A549 (cell line): ENCODE results near the gene CHST2.

Source experiments
- BHLHE40 ChIP-seq: IDR thresholded peaks from 2 replicates; pipeline ENCODE4 v1.6.1; 2012; ENCODE audit warnings: low read depth, low read length, inconsistent platforms
- CBX8 ChIP-seq: fragments of 200-600 bp; sonication (generic); IDR thresholded peaks from 2 replicates; pipeline ENCODE4 v1.6.1; 2016
- EP300 ChIP-seq, 2 experiments: fragments of >200 bp; sonication (Bioruptor Twin); formaldehyde crosslinking; IDR thresholded peaks; 2 replicates in 1 of 2; 3 replicates in 1 of 2; pipeline ENCODE4 v1.6.1; 2016 to 2017
- KDM1A ChIP-seq: fragments of 200-600 bp; sonication (generic); IDR thresholded peaks from 2 replicates; pipeline ENCODE4 v1.6.1; 2016; ENCODE audit warnings: low read depth, mild to moderate bottlenecking
- NFE2L2 ChIP-seq: fragments of 150-350 bp; conservative IDR thresholded peaks from 2 replicates; pipeline ENCODE4 v1.6.1; 2014; ENCODE audit warnings: low read length
- PHF8 ChIP-seq: fragments of 200-600 bp; sonication (generic); IDR thresholded peaks from 2 replicates; pipeline ENCODE4 v1.6.1; 2016; ENCODE audit warnings: low read depth, mild to moderate bottlenecking, antibody characterized with exemption, moderate library complexity, borderline replicate concordance
- POLR2A ChIP-seq: IDR thresholded peaks from 2 replicates; pipeline ENCODE4 v1.6.1; 2012; ENCODE audit warnings: mild to moderate bottlenecking, low read length
- RFX5 ChIP-seq: fragments of 450-650 bp; IDR thresholded peaks from 2 replicates; pipeline ENCODE4 v1.7.1; 2014; ENCODE audit warnings: antibody characterized with exemption, mild to moderate bottlenecking, moderate library complexity
- SREBF2 ChIP-seq: fragments of 450-650 bp; IDR thresholded peaks from 2 replicates; pipeline ENCODE4 v1.6.1; 2014; ENCODE audit warnings: mild to moderate bottlenecking, moderate library complexity
- TP53 ChIP-seq: fragments of 250-450 bp; sonication (Bioruptor Pico); IDR thresholded peaks from 2 replicates; pipeline ENCODE4 v1.5.0; 2021; ENCODE audit warnings: mild to moderate bottlenecking, moderate library complexity
- TF ChIP-seq, protein P1 (sequence below): fragments of >200 bp; sonication (Bioruptor Twin); formaldehyde crosslinking; IDR thresholded peaks from 3 replicates; pipeline ENCODE4 v1.5.1; 2016
- TF ChIP-seq, protein P2 (sequence below): fragments of >200 bp; sonication (Bioruptor Twin); formaldehyde crosslinking; IDR thresholded peaks from 3 replicates; pipeline ENCODE4 v1.6.1; 2016

DNA sequence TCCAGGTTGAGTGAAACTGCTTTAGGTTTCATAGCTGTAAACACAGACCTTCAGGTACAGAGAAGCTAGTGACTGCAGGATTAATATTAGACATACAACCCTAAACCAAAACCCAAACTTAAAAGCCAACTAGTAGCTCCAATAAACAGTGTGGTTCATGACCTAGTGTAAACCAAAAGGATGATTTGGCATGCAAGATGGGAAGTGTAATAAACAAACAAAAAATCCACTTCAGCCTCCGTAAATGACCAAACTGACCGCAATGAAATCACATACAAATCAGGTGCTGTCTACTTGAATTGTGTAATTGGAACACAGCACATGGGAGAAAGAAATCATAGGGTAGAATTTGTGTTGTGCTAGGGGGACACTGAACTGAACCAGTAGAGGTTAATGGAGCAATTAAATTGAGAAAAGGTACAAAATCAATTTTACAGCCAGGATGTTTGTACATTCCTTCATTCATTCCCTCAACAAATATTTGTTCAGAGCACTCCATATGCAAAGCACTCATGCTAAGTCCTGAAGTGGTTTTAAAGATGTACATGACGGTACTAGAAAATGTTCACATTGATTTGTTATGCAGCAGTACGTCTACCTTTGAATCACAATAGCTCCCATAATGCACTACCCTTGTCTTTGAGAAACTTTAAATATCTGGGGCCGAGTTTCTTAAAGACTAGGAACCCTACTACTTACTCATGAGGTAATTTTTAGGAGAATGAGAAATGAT is 21.4 kb upstream of the CHST2 start:
- TF ChIP-seq POLR2A (no peak), RFX5 (no peak), EP300 (IDR thresholded peaks at IDR 0.05) (no peak), TP53 (CRISPR knock-in tag) (no peak), NFE2L2 (no peak), BHLHE40 (no peak), KDM1A (no peak), SREBF2 (no peak), PHF8 (no peak), CBX8 (no peak)
- TF ChIP-seq, protein P1, sequence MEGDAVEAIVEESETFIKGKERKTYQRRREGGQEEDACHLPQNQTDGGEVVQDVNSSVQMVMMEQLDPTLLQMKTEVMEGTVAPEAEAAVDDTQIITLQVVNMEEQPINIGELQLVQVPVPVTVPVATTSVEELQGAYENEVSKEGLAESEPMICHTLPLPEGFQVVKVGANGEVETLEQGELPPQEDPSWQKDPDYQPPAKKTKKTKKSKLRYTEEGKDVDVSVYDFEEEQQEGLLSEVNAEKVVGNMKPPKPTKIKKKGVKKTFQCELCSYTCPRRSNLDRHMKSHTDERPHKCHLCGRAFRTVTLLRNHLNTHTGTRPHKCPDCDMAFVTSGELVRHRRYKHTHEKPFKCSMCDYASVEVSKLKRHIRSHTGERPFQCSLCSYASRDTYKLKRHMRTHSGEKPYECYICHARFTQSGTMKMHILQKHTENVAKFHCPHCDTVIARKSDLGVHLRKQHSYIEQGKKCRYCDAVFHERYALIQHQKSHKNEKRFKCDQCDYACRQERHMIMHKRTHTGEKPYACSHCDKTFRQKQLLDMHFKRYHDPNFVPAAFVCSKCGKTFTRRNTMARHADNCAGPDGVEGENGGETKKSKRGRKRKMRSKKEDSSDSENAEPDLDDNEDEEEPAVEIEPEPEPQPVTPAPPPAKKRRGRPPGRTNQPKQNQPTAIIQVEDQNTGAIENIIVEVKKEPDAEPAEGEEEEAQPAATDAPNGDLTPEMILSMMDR = no peak
- TF ChIP-seq, protein P2, sequence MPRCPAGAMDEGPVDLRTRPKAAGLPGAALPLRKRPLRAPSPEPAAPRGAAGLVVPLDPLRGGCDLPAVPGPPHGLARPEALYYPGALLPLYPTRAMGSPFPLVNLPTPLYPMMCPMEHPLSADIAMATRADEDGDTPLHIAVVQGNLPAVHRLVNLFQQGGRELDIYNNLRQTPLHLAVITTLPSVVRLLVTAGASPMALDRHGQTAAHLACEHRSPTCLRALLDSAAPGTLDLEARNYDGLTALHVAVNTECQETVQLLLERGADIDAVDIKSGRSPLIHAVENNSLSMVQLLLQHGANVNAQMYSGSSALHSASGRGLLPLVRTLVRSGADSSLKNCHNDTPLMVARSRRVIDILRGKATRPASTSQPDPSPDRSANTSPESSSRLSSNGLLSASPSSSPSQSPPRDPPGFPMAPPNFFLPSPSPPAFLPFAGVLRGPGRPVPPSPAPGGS = no peak
